H1 (cell line): ENCODE results near the gene MACROD2. TPM values are rescaled to one million over a fixed set of nuclear protein-coding genes. Genes with fewer than 3 reads are reported as not detected.

Experiments
- CTCF ChIA-PET: fragments of 300-600 bp; sonication (Branson Sonifier 250); formaldehyde crosslinking; loops from one replicate; lab custom pipeline; 2021; ENCODE audit not compliant: partially characterized antibody; lab: Charles Lee
- POLR2A ChIA-PET: fragments of 300-600 bp; sonication (Branson Sonifier 250); formaldehyde crosslinking; loops from one replicate; lab custom pipeline; 2021; ENCODE audit warnings: inconsistent platforms; ENCODE audit not compliant: partially characterized antibody; lab: Charles Lee
- DNase-seq, 2 experiments: peaks; one replicate each; pipeline versions ENCODE4 v3.0.0 to v3.0.0-alpha.2; 2010 to 2022; ENCODE audit warnings: low spot score in 2 of 2, low read depth in 1 of 2, mixed read lengths in 1 of 2
- FAIRE-seq: peaks from 2 replicates; lab custom pipeline; 2011; peaks lifted over from hg19 to GRCh38; lab: Jason Lieb, UNC
- H2AFZ ChIP-seq: 2 replicates; pipeline ENCODE4 v1.8.1; 2012; ENCODE audit warnings: low read length, inconsistent platforms
- H2AK5ac ChIP-seq: 2 replicates; pipeline ENCODE4 v1.6.1; 2013; ENCODE audit warnings: low read depth, low read length
- H2BK120ac ChIP-seq: replicated peaks from 2 replicates; pipeline ENCODE3; 2013; ENCODE audit warnings: low read depth, low read length, inconsistent platforms
- H2BK12ac ChIP-seq: 2 replicates; pipeline ENCODE4 v1.6.1; 2013; ENCODE audit warnings: low read depth, low read length
- H2BK15ac ChIP-seq: 2 replicates; pipeline ENCODE4 v1.6.1; 2013; ENCODE audit warnings: low read length
- H2BK20ac ChIP-seq: 2 replicates; pipeline ENCODE4 v1.6.1; 2013; ENCODE audit warnings: low read length
- H2BK5ac ChIP-seq: 2 replicates; pipeline ENCODE4 v1.6.1; 2013; ENCODE audit warnings: low read depth, low read length
- H3K14ac ChIP-seq: 2 replicates; pipeline ENCODE4 v1.6.1; 2013; ENCODE audit warnings: inconsistent platforms; ENCODE audit not compliant: insufficient read length
- H3K18ac ChIP-seq: 2 replicates; pipeline ENCODE4 v1.6.1; 2013; ENCODE audit warnings: low read length; ENCODE audit errors: extremely low read depth
- H3K23ac ChIP-seq: 2 replicates; pipeline ENCODE4 v1.6.1; 2013; ENCODE audit warnings: inconsistent platforms; ENCODE audit not compliant: insufficient read length
- H3K23me2 ChIP-seq: 2 replicates; pipeline ENCODE4 v1.6.1; 2013; ENCODE audit warnings: low read depth, low read length
- H3K27ac ChIP-seq: 2 replicates; pipeline ENCODE4 v1.6.1; 2011; ENCODE audit warnings: low read depth, low read length, inconsistent platforms
- H3K27me3 ChIP-seq, 4 experiments: replicated peaks in 1 of 4; 1 replicate in 1 of 4; 2 replicates in 3 of 4; pipeline versions ENCODE4 v1.6.1 to v1.8.1; 2011 to 2013; ENCODE audit warnings: low read length in 3 of 4, mild to moderate bottlenecking in 3 of 4, inconsistent platforms in 2 of 4, mixed read lengths in 2 of 4, moderate library complexity in 1 of 4; ENCODE audit not compliant: control insufficient read depth in 3 of 4, insufficient read depth in 3 of 4; ENCODE audit errors: extremely low read depth in 1 of 4
- H3K36me3 ChIP-seq, 4 experiments: 2 replicates each; pipeline versions ENCODE4 v1.6.1 to v1.8.1; 2011 to 2013; ENCODE audit warnings: mild to moderate bottlenecking in 4 of 4, low read length in 3 of 4, moderate library complexity in 2 of 4, control low read depth in 1 of 4, inconsistent platforms in 1 of 4; ENCODE audit not compliant: insufficient read depth in 4 of 4, control insufficient read depth in 2 of 4
- H3K4ac ChIP-seq: replicated peaks from 2 replicates; pipeline ENCODE3; 2013; ENCODE audit warnings: low read length, low read depth, mixed read lengths, inconsistent platforms; ENCODE audit not compliant: insufficient read length
- H3K4me1 ChIP-seq, 4 experiments: replicated peaks in 1 of 4; 1 replicate in 1 of 4; 2 replicates in 3 of 4; pipeline versions ENCODE4 v1.6.1 to v1.8.1; 2011 to 2013; ENCODE audit warnings: low read length in 3 of 4, inconsistent platforms in 2 of 4, mixed read lengths in 1 of 4; ENCODE audit not compliant: insufficient read depth in 4 of 4, control insufficient read depth in 3 of 4
- H3K4me2 ChIP-seq, 2 experiments: 2 replicates each; pipeline versions ENCODE4 v1.6.1 to v1.8.1; 2011 to 2013; ENCODE audit warnings: low read depth in 2 of 2, low read length in 2 of 2, control low read depth in 1 of 2, inconsistent platforms in 1 of 2, mild to moderate bottlenecking in 1 of 2; ENCODE audit not compliant: insufficient read depth in 1 of 2
- H3K4me3 ChIP-seq, 4 experiments: fragments of 200-600, 300-600 bp in 1 of 4; sonication (generic), shearing (Covaris generic), sonication (Bioruptor Twin) in 1 of 4; 2 replicates each; pipeline versions ENCODE4 v1.5.1 to v1.8.1; 2011 to 2016; ENCODE audit warnings: low read length in 4 of 4, low read depth in 3 of 4, control low read depth in 2 of 4, inconsistent platforms in 2 of 4, mild to moderate bottlenecking in 2 of 4, mixed read lengths in 1 of 4, moderate library complexity in 1 of 4; ENCODE audit not compliant: insufficient read depth in 2 of 4; ENCODE audit errors: extremely low read depth in 1 of 4
- H3K56ac ChIP-seq: replicated peaks from 2 replicates; pipeline ENCODE3; 2013; ENCODE audit warnings: low read depth, mild to moderate bottlenecking, mixed read lengths, low read length, inconsistent platforms; ENCODE audit not compliant: insufficient read length
- H3K79me1 ChIP-seq: 2 replicates; pipeline ENCODE4 v1.6.1; 2013; ENCODE audit warnings: low read depth, low read length, control low read depth
- H3K79me2 ChIP-seq, 2 experiments: 2 replicates each; pipeline versions ENCODE4 v1.6.1 to v1.8.1; 2012 to 2013; ENCODE audit warnings: low read length in 2 of 2, mild to moderate bottlenecking in 2 of 2, inconsistent platforms in 1 of 2; ENCODE audit not compliant: insufficient read depth in 2 of 2, control insufficient read depth in 1 of 2
- H3K9ac ChIP-seq, 4 experiments: replicated peaks in 1 of 4; 1 replicate in 1 of 4; 2 replicates in 3 of 4; pipeline versions ENCODE4 v1.6.1 to v1.8.1; 2011 to 2013; ENCODE audit warnings: low read depth in 3 of 4, low read length in 3 of 4, control low read depth in 2 of 4, mild to moderate bottlenecking in 2 of 4, moderate library complexity in 2 of 4, inconsistent platforms in 1 of 4; ENCODE audit errors: extremely low read depth in 1 of 4
- H3K9me3 ChIP-seq, 2 experiments: 2 replicates each; pipeline versions ENCODE4 v1.6.1 to v1.8.1; 2012 to 2013; ENCODE audit warnings: mild to moderate bottlenecking in 2 of 2, moderate library complexity in 2 of 2, control low read depth in 1 of 2, inconsistent platforms in 1 of 2, low read depth in 1 of 2, low read length in 1 of 2, mixed read lengths in 1 of 2; ENCODE audit not compliant: insufficient read depth in 2 of 2
- H4K20me1 ChIP-seq, 2 experiments: replicated peaks in 1 of 2; 2 replicates each; pipeline versions ENCODE3 to v1.8.1; 2011 to 2013; ENCODE audit warnings: inconsistent platforms in 2 of 2, low read length in 2 of 2, mild to moderate bottlenecking in 1 of 2; ENCODE audit not compliant: insufficient read depth in 2 of 2, control insufficient read depth in 1 of 2
- H4K5ac ChIP-seq: 2 replicates; pipeline ENCODE4 v1.6.1; 2013; ENCODE audit warnings: low read length, low read depth, mixed read lengths, inconsistent platforms; ENCODE audit not compliant: insufficient read length
- H4K8ac ChIP-seq: 2 replicates; pipeline ENCODE4 v1.8.0; 2013; ENCODE audit warnings: mild to moderate bottlenecking, moderate library complexity, low read length, inconsistent platforms; ENCODE audit not compliant: insufficient read depth; ENCODE audit errors: extremely low read depth
- H4K91ac ChIP-seq: replicated peaks from 2 replicates; pipeline ENCODE3; 2013; ENCODE audit warnings: low read length, mixed read lengths, inconsistent platforms; ENCODE audit not compliant: insufficient read length
- BACH1 ChIP-seq: IDR thresholded peaks from 2 replicates; pipeline ENCODE4 v1.6.1; 2012; ENCODE audit warnings: low read length, improper control_type of control experiment
- CBX5 ChIP-seq: fragments of 300-800, 300-1000 bp; sonication (generic); IDR thresholded peaks from 2 replicates; pipeline ENCODE4 v1.7.1; 2016; ENCODE audit warnings: antibody characterized with exemption, low read length, low read depth
- CREB1 ChIP-seq: IDR thresholded peaks from 2 replicates; pipeline ENCODE4 v1.6.1; 2012; ENCODE audit warnings: inconsistent platforms
- CTBP2 ChIP-seq: IDR thresholded peaks from 2 replicates; pipeline ENCODE4 v1.7.0; 2011; ENCODE audit warnings: borderline replicate concordance, mild to moderate bottlenecking, moderate library complexity, mixed read lengths, low read length; ENCODE audit not compliant: insufficient read depth, insufficient read length
- EGR1 ChIP-seq: IDR thresholded peaks from 2 replicates; pipeline ENCODE4 v1.6.1; 2011; ENCODE audit warnings: low read depth, low read length, borderline replicate concordance
- KDM1A ChIP-seq: fragments of 200-600, 300-600 bp; sonication (generic); IDR thresholded peaks from 2 replicates; pipeline ENCODE4 v1.7.1; 2016; ENCODE audit warnings: mild to moderate bottlenecking, low read length, borderline replicate concordance
- MAX ChIP-seq: IDR thresholded peaks from 2 replicates; pipeline ENCODE4 v1.6.1; 2012; ENCODE audit warnings: inconsistent platforms
- SAP30 ChIP-seq: fragments of 300-600 bp; sonication (generic); IDR thresholded peaks from 2 replicates; pipeline ENCODE4 v1.7.1; 2012; ENCODE audit warnings: low read length, moderate library complexity, mild to moderate bottlenecking, inconsistent platforms; ENCODE audit not compliant: insufficient read depth, insufficient replicate concordance
- SUZ12 ChIP-seq: fragments of 200-600 bp; sonication (generic); IDR thresholded peaks from 2 replicates; pipeline ENCODE4 v1.6.1; 2012; ENCODE audit warnings: mild to moderate bottlenecking, inconsistent platforms, low read length, moderate library complexity, mixed read lengths
- TBP ChIP-seq: IDR thresholded peaks from 2 replicates; pipeline ENCODE4 v1.6.1; 2011; ENCODE audit warnings: low read depth, low read length, improper control_type of control experiment
- TEAD4 ChIP-seq: IDR thresholded peaks from 2 replicates; pipeline ENCODE4 v1.6.1; 2012; ENCODE audit warnings: low read depth, low read length, inconsistent platforms, mixed read lengths
- ZNF274 ChIP-seq: IDR thresholded peaks from 2 replicates; pipeline ENCODE4 v1.7.0; 2012; ENCODE audit warnings: low read length, borderline replicate concordance; ENCODE audit errors: extremely low read depth
- WGBS, 2 experiments: shearing (Covaris generic) in 1 of 2; methylation state at CpG; one replicate each; pipeline versions ENCODE4 v1.1.6 to v1.1.7; 2013 to 2015; ENCODE audit warnings: low lambda C conversion rate in 2 of 2, mixed read lengths in 2 of 2, inconsistent platforms in 1 of 2, low coverage in 1 of 2, missing lambda C conversion rate in 1 of 2; ENCODE audit not compliant: insufficient replicate concordance in 2 of 2, insufficient coverage in 1 of 2, insufficient read length in 1 of 2; ENCODE audit errors: extremely low coverage in 1 of 2, missing lambda C conversion rate in 1 of 2; 5-methylcytosine and 5-hydroxymethylcytosine counted together
- polyA plus RNA-seq, 7 experiments: library from polyadenylated mRNA; depleted of rRNA in 3 of 7; stranded (reverse) in 5 of 7; unstranded in 2 of 7; fragments of >200 nt in 5 of 7; fragments of 200-250 nt in 2 of 7; gene quantifications; 1 replicate in 5 of 7; 2 replicates in 1 of 7; 4 replicates in 1 of 7; pipeline versions ENCODE4 v1.2.1 to v1.2.3, GENCODE V29; 2011 to 2013; ENCODE audit warnings: missing spikeins in 2 of 7, mixed read lengths in 2 of 7
- total RNA-seq: library from RNA; stranded (reverse); fragmentation: NEBNext Ultra II Directional; extraction: Animal tissue kit (Norgen Biotek cat#: 25700); gene quantifications from 2 replicates; pipeline ENCODE4 v1.2.1, GENCODE V29; 2021

Gene MACROD2
- total and polyA plus RNA-seq, 2 of the 8 experiments (the other 6 are each of a cell fraction or from before 2014, with no cell fraction given) = 0.70 to 3.9 TPM

- 92% methylated on average over 2 of the region's 2 CpGs; no CpG with 5 or more reads in 1 of the 2 experiments for WGBS, 2 experiments
- H2AFZ ChIP-seq = no peak overlapping the region
- no peak overlapping the region for H4K5ac ChIP-seq
- no peak overlapping the region for H2BK20ac ChIP-seq
- no peaks in the 10 kb centered on the region for H3K4me1 ChIP-seq
- H2BK12ac ChIP-seq = no peak overlapping the region
- H4K20me1 ChIP-seq = no peaks in the 10 kb centered on the region
- no peak overlapping the region for H3K23ac ChIP-seq
- H3K27ac ChIP-seq = no peak overlapping the region
- no peaks in the 10 kb centered on the region for H3K36me3 ChIP-seq
- H2BK120ac ChIP-seq = no peak overlapping the region
- H2BK15ac ChIP-seq = no peak overlapping the region
- H3K23me2 ChIP-seq = no peaks in the 10 kb centered on the region
- H2AK5ac ChIP-seq = no peak overlapping the region
- no peaks in the 10 kb centered on the region for H3K9me3 ChIP-seq
- H3K4me3 ChIP-seq = no peak overlapping the region
- no peak overlapping the region for H3K18ac ChIP-seq
- H4K8ac ChIP-seq = no peak overlapping the region
- H3K9ac ChIP-seq = no peak overlapping the region
- H3K79me1 ChIP-seq = no peaks in the 10 kb centered on the region
- H4K91ac ChIP-seq = no peak overlapping the region
- H3K27me3 ChIP-seq = no peaks in the 10 kb centered on the region
- H3K56ac ChIP-seq = no peak overlapping the region
- no peak for FAIRE-seq
- H2BK5ac ChIP-seq = no peak overlapping the region
- ChIA-PET CTCF (no interaction called here), POLR2A (no interaction called here)
- H3K4me2 ChIP-seq = no peak overlapping the region
- no peak for DNase-seq
- no peaks in the 10 kb centered on the region for H3K79me2 ChIP-seq
- H3K14ac ChIP-seq = no peak overlapping the region
- no peak overlapping the region for H3K4ac ChIP-seq
- TF ChIP-seq MAX (no peak), CTBP2 (no peak), CREB1 (no peak), EGR1 (no peak), CBX5 (no peak), ZNF274 (no peak), KDM1A (no peak), SUZ12 (no peak), SAP30 (no peak), BACH1 (no peak), TEAD4 (no peak), TBP (no peak)
These were observed 1190.6 kb downstream of the MACROD2 start for GRCh38 chr20:15185913-15186312.
